NT2/D1 (cell line): ENCODE data around the gene LCMT2.

Experiments used
- SUZ12 ChIP-seq: IDR thresholded peaks from 2 replicates; pipeline ENCODE4 v1.6.1; 2011; ENCODE audit not compliant: insufficient read length, insufficient read depth; ENCODE audit errors: extremely low read depth
- YY1 ChIP-seq: IDR thresholded peaks from 2 replicates; pipeline ENCODE4 v1.6.1; 2011; ENCODE audit not compliant: insufficient read length, insufficient read depth
- ZNF274 ChIP-seq: IDR thresholded peaks from 2 replicates; pipeline ENCODE4 v1.6.1; 2011; ENCODE audit warnings: mild to moderate bottlenecking, low read depth, low read length

GRCh38 chr15:43279496-43279895, 50.9 kb downstream of the LCMT2 start:
- TF ChIP-seq SUZ12 (no peak), YY1 (no peak), ZNF274 (no peak)
